GM12878 (cell line): ENCODE results near the gene RPRD1A. TPM values are rescaled to one million over a fixed set of nuclear protein-coding genes. Genes with fewer than 3 reads are reported as not detected.

Source experiments
- ATAC-seq: fragments of 200-7000 bp; cut with Tn5 transposase; 3 replicates; pipeline ENCODE4 v1.9.1; 2020; ENCODE audit warnings: mild to moderate bottlenecking, moderate library complexity
- BruUV-seq: library from RNA; stranded (reverse); fragments of 400-500 nt; replicated peaks from 2 replicates; lab custom pipeline; 2021; lab: Mats Ljungman, UMichigan
- CTCF ChIA-PET: fragments of 300-600 bp; sonication (Branson Sonifier 250); formaldehyde crosslinking; extraction: SDS; loops from one replicate; lab custom pipeline; 2021; ENCODE audit warnings: inconsistent platforms; lab: Yijun Ruan, JAX
- POLR2A ChIA-PET: fragments of 350-600 bp; formaldehyde crosslinking; extraction: SDS; loops from one replicate; lab custom pipeline; 2021; ENCODE audit warnings: inconsistent platforms; lab: Charles Lee
- RAD21 ChIA-PET: fragments of 300-600 bp; sonication (Branson Sonifier 250); formaldehyde crosslinking; loops from one replicate; lab custom pipeline; 2023; ENCODE audit warnings: antibody characterized with exemption; ENCODE audit not compliant: unreplicated experiment; lab: Charles Lee
- SMC1A ChIA-PET: fragments of 300-600 bp; sonication (Branson Sonifier 250); formaldehyde crosslinking; loops from one replicate; lab custom pipeline; 2023; ENCODE audit not compliant: unreplicated experiment, uncharacterized antibody; lab: Charles Lee
- DNase-seq: peaks from one replicate; pipeline ENCODE4 v3.0.0-alpha.2; 2011; ENCODE audit warnings: low read depth, low spot score
- FAIRE-seq: peaks from 3 replicates; lab custom pipeline; 2011; peaks lifted over from hg19 to GRCh38; lab: Jason Lieb, UNC
- H2AFZ ChIP-seq: 2 replicates; pipeline ENCODE4 v1.6.0; 2011; ENCODE audit warnings: low read depth, low read length, control low read depth; ENCODE audit not compliant: control insufficient read depth
- H3K27ac ChIP-seq: 2 replicates; pipeline ENCODE4 v1.5.1; 2011; ENCODE audit warnings: control low read depth; ENCODE audit not compliant: control insufficient read depth, insufficient read depth
- H3K27me3 ChIP-seq, 2 experiments: replicated peaks in 1 of 2; 2 replicates each; pipeline versions ENCODE4 v1.6.0 to v1.6.1; 2011; ENCODE audit warnings: low read length in 1 of 2; ENCODE audit not compliant: control insufficient read depth in 2 of 2, insufficient read depth in 2 of 2
- H3K36me3 ChIP-seq, 2 experiments: 2 replicates each; pipeline ENCODE4 v1.5.1; 2011; ENCODE audit warnings: low read length in 1 of 2; ENCODE audit not compliant: control insufficient read depth in 2 of 2, insufficient read depth in 2 of 2
- H3K4me1 ChIP-seq: 2 replicates; pipeline ENCODE4 v1.6.1; 2011; ENCODE audit warnings: mild to moderate bottlenecking, low read length, moderate library complexity, mixed read lengths; ENCODE audit not compliant: control insufficient read depth, insufficient read depth
- H3K4me2 ChIP-seq: 2 replicates; pipeline ENCODE4 v1.6.0; 2011; ENCODE audit warnings: control low read depth; ENCODE audit not compliant: control insufficient read depth, insufficient read depth
- H3K4me3 ChIP-seq: fragments of 200-600 bp; sonication (generic); 2 replicates; pipeline ENCODE4 v1.5.1; 2016
- H3K79me2 ChIP-seq: 2 replicates; pipeline ENCODE4 v1.6.0; 2011; ENCODE audit warnings: low read length; ENCODE audit not compliant: control insufficient read depth, insufficient read depth
- H3K9ac ChIP-seq: 2 replicates; pipeline ENCODE4 v1.8.0; 2011; ENCODE audit warnings: low read length, control low read depth, mixed read lengths; ENCODE audit not compliant: control insufficient read depth, insufficient read depth
- H3K9me3 ChIP-seq: replicated peaks from 3 replicates; pipeline ENCODE4 v1.5.1; 2011; ENCODE audit warnings: mild to moderate bottlenecking, low read length; ENCODE audit not compliant: control insufficient read depth, insufficient read depth
- H4K20me1 ChIP-seq: 2 replicates; pipeline ENCODE4 v1.6.0; 2011; ENCODE audit not compliant: control insufficient read depth, insufficient read depth
- ATF7 ChIP-seq: fragments of 450-650 bp; IDR thresholded peaks from 2 replicates; pipeline ENCODE4 v1.6.1; 2016; ENCODE audit warnings: low read depth, mild to moderate bottlenecking
- BACH1 ChIP-seq: fragments of 450-650 bp; IDR thresholded peaks from 2 replicates; pipeline ENCODE4 v1.6.1; 2017; ENCODE audit warnings: mild to moderate bottlenecking, borderline replicate concordance
- EED ChIP-seq: sonication (generic); IDR thresholded peaks from 2 replicates; pipeline ENCODE4 v1.6.1; 2016; ENCODE audit warnings: antibody characterized with exemption, low read depth
- EGR1 ChIP-seq, 2 experiments: IDR thresholded peaks; 1 replicate in 1 of 2; 2 replicates in 1 of 2; pipeline ENCODE4 v1.6.1; 2011 to 2012; ENCODE audit warnings: low read depth in 2 of 2, low read length in 2 of 2, borderline replicate concordance in 1 of 2, mild to moderate bottlenecking in 1 of 2, moderate library complexity in 1 of 2
- ESRRA ChIP-seq: IDR thresholded peaks from 2 replicates; pipeline ENCODE4 v1.6.1; 2012; ENCODE audit warnings: mild to moderate bottlenecking, low read length, improper control_type of control experiment
- GATAD2B ChIP-seq: fragments of 450-650 bp; conservative IDR thresholded peaks from 2 replicates; pipeline ENCODE4 v1.6.1; 2017; ENCODE audit warnings: low read depth, mild to moderate bottlenecking, moderate library complexity
- IRF4 ChIP-seq: IDR thresholded peaks from 2 replicates; pipeline ENCODE4 v1.6.1; 2011; ENCODE audit warnings: low read depth, low read length
- KAT2A ChIP-seq: conservative IDR thresholded peaks from 2 replicates; pipeline ENCODE4 v1.6.1; 2011; ENCODE audit warnings: low read depth, low read length; ENCODE audit not compliant: control insufficient read depth
- MXI1 ChIP-seq: fragments of 150-350 bp; IDR thresholded peaks from 2 replicates; pipeline ENCODE4 v1.6.1; 2011; ENCODE audit warnings: low read depth, mild to moderate bottlenecking, inconsistent platforms, low read length, improper control_type of control experiment
- POLR2A ChIP-seq: IDR thresholded peaks from 2 replicates; pipeline ENCODE4 v1.6.1; 2011; ENCODE audit warnings: low read depth, mild to moderate bottlenecking, low read length
- RB1 ChIP-seq: fragments of 450-650 bp; formaldehyde crosslinking; IDR thresholded peaks from 2 replicates; pipeline ENCODE4 v1.6.1; 2017; ENCODE audit warnings: mild to moderate bottlenecking, borderline replicate concordance
- SPI1 ChIP-seq: IDR thresholded peaks from 2 replicates; pipeline ENCODE4 v1.6.1; 2011; ENCODE audit warnings: low read depth, mild to moderate bottlenecking, low read length, moderate library complexity, borderline replicate concordance; ENCODE audit not compliant: insufficient read depth
- SREBF2 ChIP-seq: IDR thresholded peaks from 2 replicates; pipeline ENCODE4 v1.6.1; 2012; ENCODE audit warnings: mild to moderate bottlenecking, low read length
- TAF1 ChIP-seq: IDR thresholded peaks from 2 replicates; pipeline ENCODE4 v1.6.1; 2011; ENCODE audit warnings: mild to moderate bottlenecking, low read depth, low read length, borderline replicate concordance
- TCF12 ChIP-seq: IDR thresholded peaks from 2 replicates; pipeline ENCODE4 v1.6.1; 2011; ENCODE audit warnings: low read depth, mild to moderate bottlenecking, low read length
- ZNF207 ChIP-seq: fragments of 450-650 bp; IDR thresholded peaks from 2 replicates; pipeline ENCODE4 v1.6.1; 2014; ENCODE audit warnings: antibody characterized with exemption, mild to moderate bottlenecking, borderline replicate concordance
- ZZZ3 ChIP-seq: IDR thresholded peaks from 2 replicates; pipeline ENCODE4 v1.6.1; 2011; ENCODE audit warnings: low read depth; ENCODE audit not compliant: control insufficient read depth, insufficient read length
- WGBS: methylation state at CpG from one replicate; pipeline ENCODE4 v1.1.6; 2016; ENCODE audit warnings: low lambda C conversion rate; ENCODE audit not compliant: insufficient replicate concordance, insufficient coverage; ENCODE audit errors: missing lambda C conversion rate; 5-methylcytosine and 5-hydroxymethylcytosine counted together
- in situ Hi-C: fragments of 300-500 bp; cut with MboI; formaldehyde crosslinking; loops from 9 replicates; pipeline ENCODE4 v1.14.3; 2018; ENCODE audit warnings: mixed read lengths
- intact Hi-C: fragments of 100-400 bp; cut with micrococcal nuclease; formaldehyde crosslinking; loops from one replicate; pipeline ENCODE4 v1.14.2; 2022; ENCODE audit not compliant: unreplicated experiment
- polyA plus RNA-seq, 11 experiments: library from polyadenylated mRNA; depleted of rRNA in 4 of 11; unstranded in 6 of 11; stranded (reverse) in 5 of 11; fragments of >200 nt; fragmentation: Nextera tagmentation in 4 of 11; fragmentation: Illumina TruSeq in 1 of 11; extraction: Ambion mirVana in 4 of 11; extraction: Trizol in 1 of 11; gene quantifications; 1 replicate in 1 of 11; 2 replicates in 10 of 11; pipeline versions ENCODE4 v1.2.1 to v1.2.3, GENCODE V29; 2011 to 2016; ENCODE audit warnings: inconsistent platforms in 2 of 11, missing spikeins in 2 of 11, low read depth in 1 of 11
- total RNA-seq, 4 experiments: library from RNA; depleted of rRNA in 3 of 4; stranded (reverse); fragments of >200 nt in 3 of 4; fragmentation: Illumina TruSeq in 1 of 4; extraction: Trizol in 1 of 4; gene quantifications; 2 replicates each; pipeline versions ENCODE4 v1.2.1 to v1.2.3, GENCODE V29; 2013 to 2021
- TF ChIP-seq, protein P1 (sequence below): IDR thresholded peaks from 2 replicates; pipeline ENCODE4 v1.6.1; 2011; ENCODE audit warnings: low read depth, mild to moderate bottlenecking, low read length, moderate library complexity, borderline replicate concordance; ENCODE audit errors: extremely low read depth
- TF ChIP-seq, protein P2 (sequence below): fragments of 450-650 bp; IDR thresholded peaks from 2 replicates; pipeline ENCODE4 v1.6.1; 2018; ENCODE audit warnings: mild to moderate bottlenecking, low read depth, moderate library complexity; ENCODE audit not compliant: partially characterized antibody

The RPRD1A gene
- total and polyA plus RNA-seq, 10 of the 15 experiments (the other 5 are each of a cell fraction or from before 2014, with no cell fraction given): 16.2 to 66.2 (median 36.2) TPM

DNA sequence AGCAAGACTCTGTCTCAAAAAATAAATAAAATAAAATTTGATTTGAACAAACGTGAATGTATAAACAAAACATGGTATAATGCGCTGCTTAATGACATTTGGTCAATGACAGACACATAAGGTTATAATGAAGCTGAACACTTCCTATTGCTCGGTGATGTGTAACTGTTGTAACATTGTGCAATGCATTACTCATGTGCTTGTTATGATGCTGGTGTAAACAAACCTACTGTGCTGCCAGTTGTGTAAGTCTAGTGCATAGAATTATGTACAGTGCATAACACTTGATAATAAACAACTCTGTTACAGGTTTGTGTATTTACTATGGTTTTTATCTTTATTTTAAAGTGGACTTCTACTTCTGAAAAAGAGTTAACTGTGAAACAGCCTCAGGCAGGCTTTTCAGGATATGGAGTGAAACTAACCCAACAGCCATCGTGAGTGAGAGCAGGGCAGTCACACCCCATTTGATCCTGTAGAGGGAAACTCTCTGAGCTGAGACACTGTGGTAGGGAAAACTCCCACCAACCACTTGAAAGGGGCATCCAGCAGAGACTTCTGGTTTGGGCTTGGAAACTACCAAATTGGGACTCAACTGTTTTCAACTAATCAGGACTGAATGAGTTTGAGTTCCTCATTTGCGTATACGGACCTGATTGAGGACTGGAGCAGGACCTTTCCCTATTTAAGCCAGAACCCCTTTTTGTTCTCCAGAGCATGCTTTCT lies 8.7 kb upstream of the RPRD1A start (continued):
- TF ChIP-seq SPI1: peak; percentile 55; the same call in 1 of the 2 replicates

DNA sequence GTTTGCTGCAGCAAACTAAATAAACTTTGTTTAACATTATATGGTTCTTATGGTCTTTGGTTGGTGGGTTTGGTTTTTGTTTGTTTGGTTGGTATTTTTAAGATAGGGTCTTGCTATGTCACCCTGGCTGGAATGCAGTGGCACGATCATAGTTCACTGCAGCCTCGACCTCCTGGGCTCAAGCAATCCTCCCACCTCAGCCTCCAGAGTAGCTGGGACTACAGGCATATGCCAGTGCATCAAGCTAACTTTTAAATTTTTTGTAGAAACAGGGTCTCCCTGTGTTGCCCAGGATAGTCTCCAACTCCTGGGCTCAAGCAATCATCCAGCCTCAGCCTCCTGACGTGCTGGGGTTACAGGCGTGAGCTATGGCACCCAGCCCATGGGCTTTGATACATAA lies 7.1 kb upstream of the RPRD1A start:
- Histone ChIP-seq H3K27me3 (no peaks in the 10 kb centered on the region), H3K4me3 (no peak overlapping the region), H3K27ac (no peak overlapping the region), H3K9me3 (no peaks in the 10 kb centered on the region; the same call in 2 of the 3 replicates), H3K9ac (no peak overlapping the region), H3K36me3 (no peaks in the 10 kb centered on the region), H3K4me2 (no peak overlapping the region), H3K4me1 (no peaks in the 10 kb centered on the region), H4K20me1 (no peaks in the 10 kb centered on the region), H2AFZ (no peak overlapping the region), H3K79me2 (no peaks in the 10 kb centered on the region)
- ChIA-PET SMC1A (interaction anchor here (1.2 kb wide), 1 partner anchor 57 kb away, joined by 3 read pairs; no protein-coding TSS in a partner anchor), CTCF (interaction anchor here (0.7 to 1.4 kb wide), 4 partner anchors 10 to 21 kb away, joined by 3 to 6 read pairs (median 4); no protein-coding TSS in a partner anchor), POLR2A (no interaction called here), RAD21 (interaction anchor here (0.6 to 1.6 kb wide), 4 partner anchors 58 to 210 kb away, joined by 3 to 6 read pairs (median 4); no protein-coding TSS in a partner anchor)
- intact Hi-C loops (no loop called here), in situ Hi-C loops (no loop called here)
- ATAC-seq (no peak), FAIRE-seq (no peak), DNase-seq (no peak)
- BruUV-seq: no TSS peak
- WGBS: 81% methylated on average over 4 of the region's 4 CpGs
- TF ChIP-seq IRF4: no peak
- no peak for TF ChIP-seq BACH1
- no peak for TF ChIP-seq TCF12
- TF ChIP-seq GATAD2B: no peak
- TF ChIP-seq ATF7: no peak
- TF ChIP-seq, protein P1, sequence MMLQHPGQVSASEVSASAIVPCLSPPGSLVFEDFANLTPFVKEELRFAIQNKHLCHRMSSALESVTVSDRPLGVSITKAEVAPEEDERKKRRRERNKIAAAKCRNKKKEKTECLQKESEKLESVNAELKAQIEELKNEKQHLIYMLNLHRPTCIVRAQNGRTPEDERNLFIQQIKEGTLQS: no peak
- TF ChIP-seq, protein P2, sequence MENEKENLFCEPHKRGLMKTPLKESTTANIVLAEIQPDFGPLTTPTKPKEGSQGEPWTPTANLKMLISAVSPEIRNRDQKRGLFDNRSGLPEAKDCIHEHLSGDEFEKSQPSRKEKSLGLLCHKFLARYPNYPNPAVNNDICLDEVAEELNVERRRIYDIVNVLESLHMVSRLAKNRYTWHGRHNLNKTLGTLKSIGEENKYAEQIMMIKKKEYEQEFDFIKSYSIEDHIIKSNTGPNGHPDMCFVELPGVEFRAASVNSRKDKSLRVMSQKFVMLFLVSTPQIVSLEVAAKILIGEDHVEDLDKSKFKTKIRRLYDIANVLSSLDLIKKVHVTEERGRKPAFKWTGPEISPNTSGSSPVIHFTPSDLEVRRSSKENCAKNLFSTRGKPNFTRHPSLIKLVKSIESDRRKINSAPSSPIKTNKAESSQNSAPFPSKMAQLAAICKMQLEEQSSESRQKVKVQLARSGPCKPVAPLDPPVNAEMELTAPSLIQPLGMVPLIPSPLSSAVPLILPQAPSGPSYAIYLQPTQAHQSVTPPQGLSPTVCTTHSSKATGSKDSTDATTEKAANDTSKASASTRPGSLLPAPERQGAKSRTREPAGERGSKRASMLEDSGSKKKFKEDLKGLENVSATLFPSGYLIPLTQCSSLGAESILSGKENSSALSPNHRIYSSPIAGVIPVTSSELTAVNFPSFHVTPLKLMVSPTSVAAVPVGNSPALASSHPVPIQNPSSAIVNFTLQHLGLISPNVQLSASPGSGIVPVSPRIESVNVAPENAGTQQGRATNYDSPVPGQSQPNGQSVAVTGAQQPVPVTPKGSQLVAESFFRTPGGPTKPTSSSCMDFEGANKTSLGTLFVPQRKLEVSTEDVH: no peak
- no peak for TF ChIP-seq POLR2A
- TF ChIP-seq ZNF207: no peak
- no peak for TF ChIP-seq EED
- TF ChIP-seq ESRRA: no peak
- no peak for TF ChIP-seq ZZZ3
- TF ChIP-seq MXI1: no peak
- no peak for TF ChIP-seq EGR1 (IDR thresholded peaks at IDR 0.05; ENCODE audit: borderline replicate concordance in 1 of 2, low read depth in 2 of 2, low read length in 2 of 2)
- no peak for TF ChIP-seq SREBF2
- TF ChIP-seq RB1: no peak
- TF ChIP-seq TAF1: no peak
- TF ChIP-seq KAT2A: no peak
